ENCODE data around the gene ACACB.

ACACB gene

GRCh38 chr12:109277255-109277898 lies 161.0 kb downstream of the ACACB start:
- no peaks in the 10 kb centered on the region for H4K20me1 ChIP-seq (ENCODE audit: insufficient read depth, low read length)
- H3K27ac ChIP-seq (ENCODE audit: low read depth, low read length, poor library complexity, severe bottlenecking): no peak overlapping the region
- no peak overlapping the region for H3K9ac ChIP-seq (ENCODE audit: low read length)
- H3F3A ChIP-seq (ENCODE audit: insufficient read depth, low read length): no peaks in the 10 kb centered on the region
- H2AFZ ChIP-seq (ENCODE audit: low read length): no peak overlapping the region
- no peak overlapping the region for H3K4me2 ChIP-seq (ENCODE audit: low read length)
- no peaks in the 10 kb centered on the region for H3K9me2 ChIP-seq (ENCODE audit: low read depth, low read length)
- TF ChIP-seq EZH2 (IDR thresholded peaks at IDR 0.05; ENCODE audit: borderline replicate concordance, low read length): no peak
- no peak for TF ChIP-seq CTCF (IDR thresholded peaks at IDR 0.05; ENCODE audit: low read length)
- H3K4me3 ChIP-seq (ENCODE audit: low read depth, low read length, poor library complexity, severe bottlenecking): no peak overlapping the region
- no peaks in the 10 kb centered on the region for H3K36me3 ChIP-seq (ENCODE audit: insufficient read depth, low read length)
- no peaks in the 10 kb centered on the region for H3K4me1 ChIP-seq (ENCODE audit: insufficient read depth, low read length, severe bottlenecking)
- H3K9me3 ChIP-seq (ENCODE audit: low read length): no peaks in the 10 kb centered on the region
- H3K79me2 ChIP-seq (ENCODE audit: insufficient read depth, low read length): no peaks in the 10 kb centered on the region
- no peaks in the 10 kb centered on the region for H3K27me3 ChIP-seq (ENCODE audit: insufficient read depth, low read length)

GRCh38 chr12:109277899-109278762 lies 161.7 kb downstream of the ACACB start:
- H3K9ac ChIP-seq (ENCODE audit: low read length): no peak overlapping the region
- H3F3A ChIP-seq (ENCODE audit: insufficient read depth, low read length): no peaks in the 10 kb centered on the region
- no peaks in the 10 kb centered on the region for H4K20me1 ChIP-seq (ENCODE audit: insufficient read depth, low read length)
- no peaks in the 10 kb centered on the region for H3K9me2 ChIP-seq (ENCODE audit: low read depth, low read length)
- H3K36me3 ChIP-seq (ENCODE audit: insufficient read depth, low read length): no peaks in the 10 kb centered on the region
- H3K79me2 ChIP-seq (ENCODE audit: insufficient read depth, low read length): no peaks in the 10 kb centered on the region
- TF ChIP-seq EZH2 (IDR thresholded peaks at IDR 0.05; ENCODE audit: borderline replicate concordance, low read length) (no peak), CTCF (IDR thresholded peaks at IDR 0.05; ENCODE audit: low read length) (no peak)
- H3K27me3 ChIP-seq (ENCODE audit: insufficient read depth, low read length): no peaks in the 10 kb centered on the region
- H3K4me2 ChIP-seq (ENCODE audit: low read length): no peak overlapping the region
- H3K27ac ChIP-seq (ENCODE audit: low read depth, low read length, poor library complexity, severe bottlenecking): no peak overlapping the region
- no peaks in the 10 kb centered on the region for H3K9me3 ChIP-seq (ENCODE audit: low read length)
- H3K4me1 ChIP-seq (ENCODE audit: insufficient read depth, low read length, severe bottlenecking): no peaks in the 10 kb centered on the region
- H3K4me3 ChIP-seq (ENCODE audit: low read depth, low read length, poor library complexity, severe bottlenecking): no peak overlapping the region
- no peak overlapping the region for H2AFZ ChIP-seq (ENCODE audit: low read length)

- Histone ChIP-seq H3K9me2 (ENCODE audit: low read depth, low read length) (no peaks in the 10 kb centered on the region), H3K9ac (ENCODE audit: low read length) (no peak overlapping the region), H3K4me2 (ENCODE audit: low read length) (no peak overlapping the region), H2AFZ (ENCODE audit: low read length) (no peak overlapping the region), H3K27me3 (ENCODE audit: insufficient read depth, low read length) (no peaks in the 10 kb centered on the region), H3K4me3 (ENCODE audit: low read depth, low read length, poor library complexity, severe bottlenecking) (no peak overlapping the region), H4K20me1 (ENCODE audit: insufficient read depth, low read length) (no peaks in the 10 kb centered on the region), H3K9me3 (ENCODE audit: low read length) (no peaks in the 10 kb centered on the region), H3K79me2 (ENCODE audit: insufficient read depth, low read length) (no peaks in the 10 kb centered on the region), H3K4me1 (ENCODE audit: insufficient read depth, low read length, severe bottlenecking) (no peaks in the 10 kb centered on the region), H3K27ac (ENCODE audit: low read depth, low read length, poor library complexity, severe bottlenecking) (no peak overlapping the region), H3F3A (ENCODE audit: insufficient read depth, low read length) (no peaks in the 10 kb centered on the region), H3K36me3 (ENCODE audit: insufficient read depth, low read length) (no peaks in the 10 kb centered on the region)
- TF ChIP-seq CTCF (IDR thresholded peaks at IDR 0.05; ENCODE audit: low read length) (no peak), EZH2 (IDR thresholded peaks at IDR 0.05; ENCODE audit: borderline replicate concordance, low read length) (no peak)
Observed at GRCh38 chr12:109278912-109279311, 162.5 kb downstream of the ACACB start.

Data from OCI-LY1 (cell line).